Sigmoid colon (tissue), 7 donors: Measurements from ENCODE around the gene ZFAND3. TPM values are rescaled to one million over a fixed set of nuclear protein-coding genes. Genes with fewer than 3 reads are reported as not detected.

Source experiments
- DNase-seq: peaks from one replicate; pipeline ENCODE4 v3.0.0-alpha.2; 2019
- H3K27ac ChIP-seq, 4 donors: fragments of 200-600 bp; sonication (generic); one replicate each; pipeline ENCODE4 v1.5.1; 2016 to 2019; ENCODE audit warnings: mild to moderate bottlenecking in 1 of 4
- H3K27me3 ChIP-seq, 3 donors: fragments of 200-600 bp; sonication (generic); one replicate each; pipeline ENCODE4 v1.5.1; 2019; ENCODE audit warnings: mild to moderate bottlenecking in 1 of 3
- H3K36me3 ChIP-seq, 4 donors: fragments of 200-600 bp; sonication (generic); one replicate each; pipeline ENCODE4 v1.5.1; 2016 to 2019
- H3K4me1 ChIP-seq, 4 donors: fragments of 200-600 bp; sonication (generic); one replicate each; pipeline ENCODE4 v1.5.1; 2017 to 2019
- H3K4me3 ChIP-seq, 4 donors: fragments of 200-600 bp; sonication (generic); one replicate each; pipeline ENCODE4 v1.5.1; 2017 to 2019; ENCODE audit warnings: mild to moderate bottlenecking in 2 of 4, moderate library complexity in 1 of 4
- H3K9me3 ChIP-seq, 4 donors: fragments of 200-600 bp in 3 of 4; sonication (generic) in 3 of 4; one replicate each; pipeline versions ENCODE4 v1.5.1 to v1.6.1; 2013 to 2019
- CTCF ChIP-seq, 4 experiments: fragments of 450-650 bp in 3 of 4; fragments of 200-600 bp in 1 of 4; IDR thresholded peaks; one replicate each; pipeline ENCODE4 v1.5.1; 2016 to 2019; ENCODE audit warnings: antibody characterized with exemption in 4 of 4, mild to moderate bottlenecking in 3 of 4, moderate library complexity in 2 of 4
- EP300 ChIP-seq, 4 donors: sonication (generic); formaldehyde crosslinking; IDR thresholded peaks; one replicate each; pipeline ENCODE4 v1.6.1; 2017; ENCODE audit warnings: antibody characterized with exemption in 4 of 4
- POLR2A ChIP-seq, 2 donors: fragments of 450-650 bp; IDR thresholded peaks; one replicate each; pipeline ENCODE4 v1.6.1; 2016; ENCODE audit warnings: antibody characterized with exemption in 2 of 2, mild to moderate bottlenecking in 2 of 2, moderate library complexity in 2 of 2
- POLR2AphosphoS5 ChIP-seq, 4 donors: sonication (generic); formaldehyde crosslinking; IDR thresholded peaks; one replicate each; pipeline ENCODE4 v1.6.1; 2017; ENCODE audit warnings: antibody characterized with exemption in 4 of 4
- WGBS, 2 donors: extraction: QIAGEN DNeasy Blood & Tissue Kit; methylation state at CpG; one replicate each; pipeline ENCODE4 v1.1.7; 2013; 5-methylcytosine and 5-hydroxymethylcytosine counted together
- intact Hi-C: fragments of 100-400 bp; cut with DNase I; formaldehyde crosslinking; loops from one replicate; pipeline ENCODE4 v1.15.1; 2023
- polyA plus RNA-seq, 3 donors: library from polyadenylated mRNA; stranded (reverse); fragments of 200-250 nt; gene quantifications; one replicate each; pipeline ENCODE4 v1.2.3, GENCODE V29; 2013
- total RNA-seq, 4 donors: library from RNA; depleted of rRNA; stranded (reverse); fragments of >200 nt; gene quantifications; one replicate each; pipeline ENCODE4 v1.1.0, GENCODE V29; 2016
- donor health status: healthy with polysubstance abuse.
- donor health status: Bipolar disorder and iron deficiency.
- donor health status: healthy.

Gene ZFAND3
- total and polyA plus RNA-seq, 7 donors: 32.4 to 54.8 (median 39.0) TPM

- H3K4me3 ChIP-seq: no peak overlapping the region
- DNase-seq: no peak
- no peaks in the 10 kb centered on the region for H3K36me3 ChIP-seq
- no peaks in the 10 kb centered on the region for H3K27me3 ChIP-seq
- TF ChIP-seq POLR2AphosphoS5 (IDR thresholded peaks at IDR 0.05): no peak
- no peak for TF ChIP-seq EP300 (IDR thresholded peaks at IDR 0.05)
- no peak for TF ChIP-seq CTCF (IDR thresholded peaks at IDR 0.05)
- no peak for TF ChIP-seq POLR2A (IDR thresholded peaks at IDR 0.05)
- H3K4me1 ChIP-seq: peaks cover 0 to 63% (median 39%) of the 10 kb centered on the region in 4 donors
- intact Hi-C loops: no loop called here
- no peaks in the 10 kb centered on the region for H3K9me3 ChIP-seq
- H3K27ac ChIP-seq: no peak overlapping the region
- WGBS, 2 donors: 96 to 97% methylated on average over 2 of the region's 2 CpGs
Measured at GRCh38 chr6:37862992-37863391, 43.5 kb downstream of the ZFAND3 start.

DNA sequence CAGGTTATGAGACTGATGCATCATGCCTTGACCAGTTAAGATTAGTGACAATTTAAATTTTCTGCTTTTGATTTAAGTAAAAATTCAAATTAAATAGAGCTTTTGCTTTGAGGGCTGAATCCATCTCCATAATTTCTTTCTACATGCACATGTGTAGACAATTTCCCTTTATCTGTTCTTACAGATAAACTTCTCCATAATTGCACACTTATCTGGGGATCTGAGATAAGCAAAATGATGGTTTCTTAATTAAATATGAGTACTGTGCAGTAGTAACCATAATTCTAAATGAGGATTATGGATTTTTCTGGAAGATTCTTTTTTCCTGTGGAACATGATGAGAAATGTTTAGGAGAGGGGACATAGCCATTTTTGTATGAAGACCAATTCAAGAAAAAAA lies 44.7 kb downstream of the ZFAND3 start:
- H3K4me1 ChIP-seq: peaks cover 0 to 63% (median 36%) of the 10 kb centered on the region in 4 donors
- TF ChIP-seq EP300 (IDR thresholded peaks at IDR 0.05) (no peak), POLR2A (IDR thresholded peaks at IDR 0.05) (no peak), POLR2AphosphoS5 (IDR thresholded peaks at IDR 0.05) (no peak), CTCF (IDR thresholded peaks at IDR 0.05) (no peak)

GRCh38 chr6:37865504-37865903 lies 46.0 kb downstream of the ZFAND3 start:
- Histone ChIP-seq H3K27me3 (no peaks in the 10 kb centered on the region), H3K4me3 (no peak overlapping the region), H3K9me3 (no peaks in the 10 kb centered on the region), H3K36me3 (no peaks in the 10 kb centered on the region), H3K4me1 (peaks cover 0 to 61% (median 36%) of the 10 kb centered on the region in 4 donors), H3K27ac (no peak overlapping the region)
- no peak for DNase-seq
- 79 to 96% methylated on average over 5 of the region's 5 CpGs for WGBS, 2 donors
- TF ChIP-seq EP300 (IDR thresholded peaks at IDR 0.05): no peak
- no peak for TF ChIP-seq CTCF (IDR thresholded peaks at IDR 0.05)
- no peak for TF ChIP-seq POLR2A (IDR thresholded peaks at IDR 0.05)
- no peak for TF ChIP-seq POLR2AphosphoS5 (IDR thresholded peaks at IDR 0.05)
- intact Hi-C loops: no loop called here

More for the DNA sequence above, 44.7 kb downstream of the ZFAND3 start:
- Histone ChIP-seq H3K36me3 (no peaks in the 10 kb centered on the region), H3K27ac (no peak overlapping the region), H3K27me3 (no peaks in the 10 kb centered on the region), H3K4me3 (no peak overlapping the region), H3K9me3 (no peaks in the 10 kb centered on the region)
- intact Hi-C loops: no loop called here
- DNase-seq: no peak

DNA sequence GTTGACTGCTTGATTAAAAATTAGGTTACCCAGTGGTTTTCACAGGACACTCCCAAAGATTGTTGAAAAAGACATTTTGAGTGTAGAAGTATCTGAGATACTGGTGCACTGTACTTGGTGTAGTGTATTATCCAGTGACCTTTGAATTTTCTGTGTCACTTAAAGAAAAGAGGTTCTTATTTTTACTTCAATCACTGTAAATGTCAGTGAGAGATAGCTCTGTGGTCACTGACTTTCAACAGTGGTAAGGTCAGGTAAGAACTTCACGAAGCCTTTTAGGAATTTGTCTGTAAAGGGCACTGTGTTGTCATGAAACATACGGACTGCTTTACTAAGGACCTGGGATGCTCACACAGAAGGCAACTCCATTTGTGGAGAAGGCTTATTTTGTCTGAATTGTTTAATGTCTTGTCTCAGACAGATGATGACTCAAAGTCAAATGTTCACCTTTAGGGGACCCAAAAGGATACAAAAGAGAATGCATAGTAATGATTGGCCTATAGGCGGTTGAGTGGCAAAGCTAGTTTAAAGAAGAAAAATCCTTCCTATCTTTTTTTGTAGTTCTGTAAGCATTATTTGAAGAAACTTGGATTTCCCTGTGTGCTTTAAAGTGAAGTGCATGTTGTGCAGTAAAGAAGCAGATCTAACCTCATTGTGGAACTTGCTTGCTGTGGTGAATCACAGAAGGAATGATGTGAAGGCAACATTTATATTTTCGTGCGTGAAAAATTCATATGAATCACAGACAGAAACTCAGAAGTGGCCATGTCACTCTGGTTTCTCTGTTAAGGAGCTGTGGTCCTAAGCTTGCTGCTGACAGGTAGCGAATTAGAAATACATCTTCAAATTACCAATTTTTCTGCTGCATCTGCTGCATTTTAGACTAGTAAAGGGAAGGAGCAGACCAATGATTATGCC lies 47.3 kb downstream of the ZFAND3 start:
- TF ChIP-seq EP300 (IDR thresholded peaks at IDR 0.05) (no peak), POLR2A (IDR thresholded peaks at IDR 0.05) (no peak), POLR2AphosphoS5 (IDR thresholded peaks at IDR 0.05) (no peak), CTCF (IDR thresholded peaks at IDR 0.05) (no peak)
- H3K9me3 ChIP-seq: no peaks in the 10 kb centered on the region
- no peak overlapping the region for H3K4me3 ChIP-seq
- DNase-seq: no peak
- 87 to 88% methylated on average over 6 of the region's 6 CpGs for WGBS, 2 donors
- intact Hi-C loops: no loop called here
- H3K4me1 ChIP-seq: peaks cover 0 to 53% (median 33%) of the 10 kb centered on the region in 4 donors
- H3K36me3 ChIP-seq: no peaks in the 10 kb centered on the region
- no peaks in the 10 kb centered on the region for H3K27me3 ChIP-seq
- no peak overlapping the region for H3K27ac ChIP-seq
